Gastrocnemius medialis (tissue), 4 donors: ENCODE measurements around the gene TNK1. TPM values are rescaled to one million over a fixed set of nuclear protein-coding genes. Genes with fewer than 3 reads are reported as not detected.

Experiments
- ATAC-seq, 2 donors: fragments of 150-250 bp; one replicate each; pipeline ENCODE4 v1.9.1; 2016
- DNase-seq, 2 donors: peaks; one replicate each; pipeline ENCODE4 v3.0.0-alpha.2; 2019
- H3K27ac ChIP-seq, 4 donors: fragments of 200-600 bp; sonication (generic); 1 replicate in 1 of 4; 2 replicates in 3 of 4; pipeline ENCODE4 v1.5.1; 2016 to 2018; ENCODE audit warnings: mild to moderate bottlenecking in 2 of 4, moderate library complexity in 1 of 4
- H3K27me3 ChIP-seq, 3 donors: fragments of 200-600 bp; sonication (generic) in 2 of 3; 1 replicate in 1 of 3; 2 replicates in 2 of 3; pipeline versions ENCODE4 v1.5.1 to v1.6.0; 2016 to 2019; ENCODE audit warnings: mild to moderate bottlenecking in 1 of 3, moderate library complexity in 1 of 3
- H3K36me3 ChIP-seq, 2 donors: fragments of 200-600 bp; sonication (generic) in 1 of 2; one replicate each; pipeline ENCODE4 v1.5.1; 2017 to 2018
- H3K4me1 ChIP-seq, 2 donors: fragments of 200-600 bp; sonication (generic) in 1 of 2; one replicate each; pipeline ENCODE4 v1.5.1; 2016 to 2017; ENCODE audit warnings: mild to moderate bottlenecking in 2 of 2
- H3K4me3 ChIP-seq, 4 donors: fragments of 200-600 bp; sonication (generic) in 3 of 4; 1 replicate in 1 of 4; 2 replicates in 3 of 4; pipeline ENCODE4 v1.5.1; 2016 to 2019; ENCODE audit warnings: mild to moderate bottlenecking in 2 of 4
- H3K9me3 ChIP-seq, 3 donors: fragments of 200-600 bp; sonication (generic) in 2 of 3; 1 replicate in 1 of 3; 2 replicates in 2 of 3; pipeline ENCODE4 v1.5.1; 2016 to 2019
- CTCF ChIP-seq, 5 experiments: fragments of 450-650 bp in 3 of 5; fragments of 200-600 bp in 2 of 5; sonication (generic) in 2 of 5; IDR thresholded peaks in 4 of 5; conservative IDR thresholded peaks in 1 of 5; 1 replicate in 4 of 5; 2 replicates in 1 of 5; pipeline ENCODE4 v1.5.1; 2016 to 2019; ENCODE audit warnings: antibody characterized with exemption in 5 of 5, mild to moderate bottlenecking in 3 of 5, moderate library complexity in 3 of 5
- POLR2A ChIP-seq, 2 donors: fragments of 450-650 bp; IDR thresholded peaks; one replicate each; pipeline ENCODE4 v1.6.1; 2017; ENCODE audit warnings: antibody characterized with exemption in 2 of 2, mild to moderate bottlenecking in 2 of 2, moderate library complexity in 2 of 2
- in situ Hi-C, 4 donors: fragments of 200-750 bp; cut with MboI; loops; one replicate each; pipeline versions ENCODE4 v1.15.0 to v1.8.0; 2017; ENCODE audit warnings: low sequenced_read_pairs in 4 of 4
- intact Hi-C: fragments of 100-400 bp; cut with DNase I; formaldehyde crosslinking; loops from one replicate; pipeline ENCODE4 v1.15.1; 2023; ENCODE audit warnings: low total_unique reads
- total RNA-seq, 4 donors: library from RNA; depleted of rRNA; stranded (reverse); fragments of >200 nt; gene quantifications; one replicate each; pipeline versions ENCODE4 v1.1.0 to v1.2.3, GENCODE V29; 2016

Gene TNK1
- total RNA-seq, 4 donors from 2014 or later = 0.13 to 2.2 TPM; not detected in 2

GRCh38 chr17:7425316-7425715, 44.4 kb downstream of the TNK1 start, which contains the start of gene SPEM2:
SPEM2 (plus strand) TSS chr17:7425616; CDS start chr17:7425689, 73 bp downstream.
- no peaks in the 10 kb centered on the region for H3K4me1 ChIP-seq
- in situ Hi-C loops (loop anchor here in 1 of 4 donors (25.0 kb wide), 1 partner anchor 137 kb away; the partner anchor contains the start of genes SENP3 and TNFSF13), intact Hi-C loops (no loop called here)
- DNase-seq = no peak
- ATAC-seq = no peak
- H3K4me3 ChIP-seq = no peak within 1 kb of the TSS
- TF ChIP-seq POLR2A (IDR thresholded peaks at IDR 0.05) (no peak), CTCF (IDR thresholded peaks at IDR 0.05 in 4 of 5, conservative IDR thresholded peaks at IDR 0.05 in 1 of 5) (no peak)
- H3K27ac ChIP-seq = no peak within 1 kb of the TSS
- H3K36me3 ChIP-seq = no peaks in the 10 kb centered on the region
- no peaks in the 10 kb centered on the region for H3K9me3 ChIP-seq
- H3K27me3 ChIP-seq = no peaks in the 10 kb centered on the region

DNA sequence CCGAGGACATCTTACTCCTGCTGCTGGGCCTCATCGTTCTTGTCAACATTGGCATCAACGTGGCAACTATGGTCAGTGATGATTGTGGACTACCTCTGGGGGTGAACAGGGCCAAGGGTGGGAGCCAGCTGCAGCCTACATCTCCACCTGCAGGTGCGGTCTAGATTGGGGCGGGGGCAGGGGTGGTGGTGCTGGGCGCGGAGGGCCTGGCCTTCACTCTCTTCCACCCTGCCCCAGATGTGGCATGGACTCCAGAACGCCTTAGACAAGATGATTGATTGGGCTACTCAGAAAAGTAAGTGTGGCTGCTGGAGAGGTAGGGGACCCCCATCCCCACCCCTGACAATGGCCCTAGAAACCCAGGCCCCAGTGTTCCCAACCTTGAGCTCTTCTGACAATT, 44.9 kb downstream of the TNK1 start:
- H3K4me3 ChIP-seq = no peak overlapping the region
- intact Hi-C loops = no loop called here
- no peak for TF ChIP-seq CTCF (IDR thresholded peaks at IDR 0.05 in 4 of 5, conservative IDR thresholded peaks at IDR 0.05 in 1 of 5)
- no peak for TF ChIP-seq POLR2A (IDR thresholded peaks at IDR 0.05)
- H3K4me1 ChIP-seq = no peaks in the 10 kb centered on the region
- no peak overlapping the region for H3K27ac ChIP-seq
- H3K36me3 ChIP-seq = no peaks in the 10 kb centered on the region
- ATAC-seq (no peak), DNase-seq (no peak)
- no peaks in the 10 kb centered on the region for H3K9me3 ChIP-seq
- in situ Hi-C loops = loop anchor here in 1 of 4 donors (25.0 kb wide), 1 partner anchor 137 kb away; the partner anchor contains the start of genes SENP3 and TNFSF13
- no peaks in the 10 kb centered on the region for H3K27me3 ChIP-seq

GRCh38 chr17:7426203-7426863, 45.4 kb downstream of the TNK1 start:
- H3K27me3 ChIP-seq = no peaks in the 10 kb centered on the region
- H3K4me1 ChIP-seq = no peaks in the 10 kb centered on the region
- DNase-seq (no peak), ATAC-seq (no peak)
- no peak for TF ChIP-seq POLR2A (IDR thresholded peaks at IDR 0.05)
- TF ChIP-seq CTCF (IDR thresholded peaks at IDR 0.05 in 4 of 5, conservative IDR thresholded peaks at IDR 0.05 in 1 of 5) = no peak
- no peaks in the 10 kb centered on the region for H3K9me3 ChIP-seq
- no peak overlapping the region for H3K4me3 ChIP-seq
- in situ Hi-C loops = loop anchor here in 1 of 4 donors (25.0 kb wide), 1 partner anchor 136 kb away; the partner anchor contains the start of genes SENP3 and TNFSF13
- intact Hi-C loops = no loop called here
- H3K27ac ChIP-seq = no peak overlapping the region
- H3K36me3 ChIP-seq = no peaks in the 10 kb centered on the region

- intact Hi-C loops = no loop called here
- no peak for ATAC-seq
Measured at GRCh38 chr17:7426896-7427489, 46.1 kb downstream of the TNK1 start.

More at GRCh38 chr17:7426896-7427489, 46.1 kb downstream of the TNK1 start:
- no peaks in the 10 kb centered on the region for H3K4me1 ChIP-seq
- TF ChIP-seq CTCF (IDR thresholded peaks at IDR 0.05 in 4 of 5, conservative IDR thresholded peaks at IDR 0.05 in 1 of 5) (no peak), POLR2A (IDR thresholded peaks at IDR 0.05) (no peak)
- no peak for DNase-seq
- H3K4me3 ChIP-seq = no peak overlapping the region
- H3K27ac ChIP-seq = no peak overlapping the region
- H3K27me3 ChIP-seq = no peaks in the 10 kb centered on the region
- in situ Hi-C loops = loop anchor here in 1 of 4 donors (25.0 kb wide), 1 partner anchor 135 kb away; the partner anchor contains the start of genes SENP3 and TNFSF13
- H3K9me3 ChIP-seq = no peaks in the 10 kb centered on the region
- H3K36me3 ChIP-seq = no peaks in the 10 kb centered on the region
